GM23248 (cell line): ENCODE results near the gene RAD51B.

ENCODE experiments used
- EZH2 ChIP-seq: fragments of 200-600 bp; sonication (generic); IDR thresholded peaks from 2 replicates; pipeline ENCODE4 v1.6.1; 2018; ENCODE audit warnings: antibody characterized with exemption, mild to moderate bottlenecking; ENCODE audit not compliant: insufficient read depth, poor library complexity, severe bottlenecking
- EZH2phosphoT487 ChIP-seq: fragments of 200-600 bp; sonication (generic); IDR thresholded peaks from 2 replicates; pipeline ENCODE4 v1.6.1; 2018; ENCODE audit warnings: antibody characterized with exemption, moderate library complexity, mild to moderate bottlenecking, low read depth; ENCODE audit not compliant: insufficient read depth

- TF ChIP-seq EZH2 (no peak), EZH2phosphoT487 (no peak)
Measured at GRCh38 chr14:68593806-68594536, 774.4 kb downstream of the RAD51B start.
